HFFc6 (cell line): Measurements from ENCODE around the gene HOXA13. TPM values are rescaled to one million over a fixed set of nuclear protein-coding genes. Genes with fewer than 3 reads are reported as not detected.
A peak's percentile ranks its signal among the peaks of the same experiment; 100 is the strongest.

Source experiments
- DNase-seq: peaks from one replicate; pipeline ENCODE4 v3.0.0-alpha.2; 2018
- H3K27ac Mint-ChIP-seq: 2 replicates; pipeline ENCODE4 v1.8.0; 2020; ENCODE audit warnings: mild to moderate bottlenecking, mixed read lengths
- H3K27me3 Mint-ChIP-seq: 2 replicates; pipeline ENCODE4 v1.8.0; 2021; ENCODE audit warnings: mild to moderate bottlenecking, moderate library complexity, mixed read lengths; ENCODE audit not compliant: insufficient read depth
- H3K36me3 Mint-ChIP-seq: 2 replicates; pipeline ENCODE4 v1.8.0; 2021; ENCODE audit warnings: low read depth, mixed read lengths
- H3K4me1 Mint-ChIP-seq: 2 replicates; pipeline ENCODE4 v1.8.0; 2020; ENCODE audit warnings: low read depth, mixed read lengths
- H3K4me3 Mint-ChIP-seq: 2 replicates; pipeline ENCODE4 v1.8.0; 2020; ENCODE audit warnings: mild to moderate bottlenecking, moderate library complexity, mixed read lengths
- H3K9me3 Mint-ChIP-seq: 2 replicates; pipeline ENCODE4 v1.8.0; 2020; ENCODE audit warnings: mild to moderate bottlenecking, mixed read lengths
- CTCF ChIP-seq: fragments of 200-600 bp; sonication (generic); IDR thresholded peaks from 2 replicates; pipeline ENCODE4 v1.5.0; 2021; ENCODE audit warnings: antibody characterized with exemption, mild to moderate bottlenecking
- total RNA-seq, 6 experiments: library from RNA; stranded (reverse); fragmentation: NEBNext Ultra II Directional; extraction: Animal tissue kit (Norgen Biotek cat#: 25700); gene quantifications; 2 replicates in 1 of 6; 3 replicates in 5 of 6; pipeline ENCODE4 v1.2.3, GENCODE V29; 2021

The HOXA13 gene
- total RNA-seq, 6 experiments from 2014 or later: 11.1 to 16.0 (median 13.1) TPM

- 0 out of 2 replicates have a peak, but pooled peaks cover 4% of the 10 kb centered on the region for H3K36me3 Mint-ChIP-seq
- H3K4me3 Mint-ChIP-seq: peak overlapping the region; percentile 91
- H3K9me3 Mint-ChIP-seq: no peaks in the 10 kb centered on the region
- peaks cover 47% of the 10 kb centered on the region for H3K4me1 Mint-ChIP-seq
- peaks cover 3% of the 10 kb centered on the region for H3K27me3 Mint-ChIP-seq
- peak overlapping the region; percentile 68 for H3K27ac Mint-ChIP-seq
- DNase-seq: no peak
- no peak for TF ChIP-seq CTCF
Observed at GRCh38 chr7:27148756-27149641, 50.9 kb downstream of the HOXA13 start.

GRCh38 chr7:27148031-27148755, 51.7 kb downstream of the HOXA13 start:
- no peak for TF ChIP-seq CTCF
- DNase-seq: no peak
- peak overlapping the region; percentile 91 for H3K4me3 Mint-ChIP-seq
- peak overlapping the region; percentile 68 for H3K27ac Mint-ChIP-seq
- no peaks in the 10 kb centered on the region; the same call in 1 of the 2 replicates for H3K27me3 Mint-ChIP-seq
- H3K36me3 Mint-ChIP-seq: 0 out of 2 replicates have a peak, but pooled peaks cover 4% of the 10 kb centered on the region
- no peaks in the 10 kb centered on the region for H3K9me3 Mint-ChIP-seq
- peaks cover 39% of the 10 kb centered on the region for H3K4me1 Mint-ChIP-seq

- Mint-ChIP-seq H3K4me3 (peak within 1 kb of the TSS; percentile 91), H3K27me3 (no peaks in the 10 kb centered on the region; the same call in 1 of the 2 replicates), H3K4me1 (peaks cover 42% of the 10 kb centered on the region), H3K27ac (peak within 1 kb of the TSS; percentile 68), H3K9me3 (no peaks in the 10 kb centered on the region), H3K36me3 (0 out of 2 replicates have a peak, but pooled peaks cover 4% of the 10 kb centered on the region)
- no peak for TF ChIP-seq CTCF
- DNase-seq: no peak
Observed at GRCh38 chr7:27147199-27148030, 52.5 kb downstream of the HOXA13 start, which contains the start of gene HOXA6. TSS of gene HOXA6 (minus strand) at chr7:27147774. CDS start at chr7:27147749, 25 bp downstream.

GRCh38 chr7:27146491-27147198, 53.2 kb downstream of the HOXA13 start:
- H3K36me3 Mint-ChIP-seq: peaks cover 8% of the 10 kb centered on the region; the same call in 1 of the 2 replicates
- H3K4me1 Mint-ChIP-seq: peaks cover 39% of the 10 kb centered on the region
- TF ChIP-seq CTCF: no peak
- DNase-seq: no peak
- H3K4me3 Mint-ChIP-seq: no peak overlapping the region
- peaks cover 3% of the 10 kb centered on the region; the same call in 1 of the 2 replicates for H3K27me3 Mint-ChIP-seq
- H3K27ac Mint-ChIP-seq: no peak overlapping the region
- H3K9me3 Mint-ChIP-seq: no peaks in the 10 kb centered on the region
